HCT116 (cell line): ENCODE data around the gene IFT20. TPM values are rescaled to one million over a fixed set of nuclear protein-coding genes. Genes with fewer than 3 reads are reported as not detected.

Experiments
- ATAC-seq: fragments of 200-7000 bp; cut with Tn5 transposase; 2 replicates; pipeline ENCODE4 v1.9.1; 2020; ENCODE audit warnings: mild to moderate bottlenecking, moderate library complexity
- BruUV-seq: library from RNA; stranded (reverse); fragments of 400-500 nt; replicated peaks from 2 replicates; lab custom pipeline; 2021; lab: Mats Ljungman, UMichigan
- CTCF ChIA-PET: fragments of 300-600 bp; sonication (Branson Sonifier 250); formaldehyde crosslinking; loops from one replicate; lab custom pipeline; 2021; ENCODE audit warnings: antibody characterized with exemption; lab: Charles Lee
- POLR2A ChIA-PET: fragments of 300-600, 350-600 bp; sonication (Branson Sonifier 250); formaldehyde crosslinking; loops from one replicate; lab custom pipeline; 2021; ENCODE audit warnings: antibody characterized with exemption; lab: Charles Lee
- RAD21 ChIA-PET, 2 experiments: fragments of 300-600 bp; sonication (Branson Sonifier 250); formaldehyde crosslinking; loops; one replicate each; lab custom pipeline; 2023; ENCODE audit warnings: low total read pairs in 2 of 2; ENCODE audit not compliant: uncharacterized antibody in 2 of 2, unreplicated experiment in 2 of 2, low non-redundant PET in 1 of 2; lab: Charles Lee
- DNase-seq: peaks from one replicate; pipeline ENCODE4 v3.0.0-alpha.2; 2010; ENCODE audit warnings: low read depth, low spot score
- H2AFZ ChIP-seq: fragments of 200-600 bp; shearing (Covaris generic), sonication (generic); 2 replicates; pipeline ENCODE4 v1.6.1; 2017; ENCODE audit warnings: low read depth, mixed run types, mixed read lengths, antibody characterized with exemption, low read length; ENCODE audit not compliant: poor library complexity, severe bottlenecking
- H3K27ac ChIP-seq: 2 replicates; pipeline ENCODE4 v1.5.1; 2012; ENCODE audit warnings: low read depth, low read length
- H3K27me3 ChIP-seq: fragments of 200-600 bp; sonication (generic); 2 replicates; pipeline ENCODE4 v1.6.1; 2016; ENCODE audit warnings: mixed run types, low read length, mixed read lengths; ENCODE audit not compliant: insufficient read depth
- H3K36me3 ChIP-seq, 2 experiments: fragments of 200-500 bp in 1 of 2; fragments of 200-600 bp in 1 of 2; sonication (Bioruptor generic) in 1 of 2; sonication (generic) in 1 of 2; 2 replicates each; pipeline versions ENCODE4 v1.5.1 to v1.6.1; 2014 to 2016; ENCODE audit warnings: low read length in 2 of 2, inconsistent platforms in 1 of 2, mixed read lengths in 1 of 2, mixed run types in 1 of 2; ENCODE audit not compliant: insufficient read depth in 2 of 2, control insufficient read depth in 1 of 2
- H3K4me1 ChIP-seq, 2 experiments: fragments of 200-600 bp in 1 of 2; sonication (generic) in 1 of 2; 2 replicates each; pipeline versions ENCODE4 v1.5.1 to v1.6.1; 2012 to 2017; ENCODE audit warnings: low read length in 2 of 2, inconsistent platforms in 1 of 2, mild to moderate bottlenecking in 1 of 2, mixed read lengths in 1 of 2, mixed run types in 1 of 2, moderate library complexity in 1 of 2; ENCODE audit not compliant: insufficient read depth in 2 of 2, control insufficient read depth in 1 of 2
- H3K4me2 ChIP-seq: fragments of 200-600 bp; sonication (generic); 2 replicates; pipeline ENCODE4 v1.6.1; 2017; ENCODE audit warnings: mixed run types, low read length, mixed read lengths
- H3K4me3 ChIP-seq, 2 experiments: fragments of 200-600 bp in 1 of 2; sonication (generic) in 1 of 2; replicated peaks in 1 of 2; 2 replicates each; pipeline ENCODE4 v1.5.1; 2011 to 2016; ENCODE audit warnings: low read length in 2 of 2, control low read depth in 1 of 2, low read depth in 1 of 2, mild to moderate bottlenecking in 1 of 2, mixed read lengths in 1 of 2, mixed run types in 1 of 2
- H3K79me2 ChIP-seq: fragments of 200-600 bp; sonication (generic); 2 replicates; pipeline ENCODE4 v1.6.1; 2017; ENCODE audit warnings: mild to moderate bottlenecking, mixed run types, low read length, moderate library complexity, mixed read lengths; ENCODE audit not compliant: insufficient read depth
- H3K9ac ChIP-seq: fragments of 200-600 bp; sonication (generic); 2 replicates; pipeline ENCODE4 v1.6.1; 2016; ENCODE audit warnings: low read length, mixed read lengths
- H3K9me2 ChIP-seq: fragments of 200-600 bp; sonication (generic), shearing (Covaris generic); 2 replicates; pipeline ENCODE4 v1.6.1; 2017; ENCODE audit warnings: mixed run types, mild to moderate bottlenecking, moderate library complexity; ENCODE audit not compliant: insufficient read depth
- H3K9me3 ChIP-seq, 2 experiments: fragments of 200-500 bp in 1 of 2; fragments of 200-600 bp in 1 of 2; sonication (Bioruptor generic) in 1 of 2; sonication (generic) in 1 of 2; 2 replicates each; pipeline ENCODE4 v1.6.1; 2014 to 2017; ENCODE audit warnings: low read length in 2 of 2, mixed read lengths in 2 of 2, inconsistent platforms in 1 of 2, low read depth in 1 of 2, mild to moderate bottlenecking in 1 of 2, mixed run types in 1 of 2, moderate library complexity in 1 of 2; ENCODE audit not compliant: control insufficient read depth in 1 of 2, insufficient read depth in 1 of 2
- H4K20me1 ChIP-seq: fragments of 200-600 bp; sonication (generic), shearing (Covaris generic); 2 replicates; pipeline ENCODE4 v1.6.1; 2017; ENCODE audit warnings: mixed run types, mild to moderate bottlenecking, moderate library complexity; ENCODE audit not compliant: insufficient read depth
- CBX3 ChIP-seq: IDR thresholded peaks from 2 replicates; pipeline ENCODE4 v1.6.1; 2012; ENCODE audit warnings: low read depth
- CEBPB ChIP-seq: IDR thresholded peaks from 2 replicates; pipeline ENCODE4 v1.6.1; 2012; ENCODE audit warnings: low read depth
- POLR2AphosphoS5 ChIP-seq: IDR thresholded peaks from 2 replicates; pipeline ENCODE4 v1.6.1; 2011; ENCODE audit warnings: mild to moderate bottlenecking, low read depth, low read length, moderate library complexity
- SIN3A ChIP-seq: IDR thresholded peaks from 2 replicates; pipeline ENCODE4 v1.6.1; 2012; ENCODE audit warnings: low read depth
- SP1 ChIP-seq: IDR thresholded peaks from 2 replicates; pipeline ENCODE4 v1.6.1; 2012; ENCODE audit warnings: low read depth
- TCF7L2 ChIP-seq: IDR thresholded peaks from 2 replicates; pipeline ENCODE4 v1.7.0; 2011; ENCODE audit warnings: borderline replicate concordance, inconsistent platforms; ENCODE audit not compliant: insufficient read depth, insufficient read length; ENCODE audit errors: extremely low read depth
- YY1 ChIP-seq: IDR thresholded peaks from 2 replicates; pipeline ENCODE4 v1.6.1; 2011; ENCODE audit warnings: low read length, low read depth, moderate library complexity, mild to moderate bottlenecking; ENCODE audit not compliant: insufficient replicate concordance; ENCODE audit errors: extremely low read depth
- ZBTB33 ChIP-seq: IDR thresholded peaks from 2 replicates; pipeline ENCODE4 v1.6.1; 2011; ENCODE audit warnings: mild to moderate bottlenecking, low read length, moderate library complexity; ENCODE audit not compliant: insufficient replicate concordance; ENCODE audit errors: extremely low read depth
- ZNF274 ChIP-seq: fragments of 200-500 bp; sonication (Bioruptor generic); IDR thresholded peaks from 2 replicates; pipeline ENCODE4 v1.6.1; 2014; ENCODE audit warnings: mild to moderate bottlenecking, low read depth, low read length, inconsistent platforms
- intact Hi-C: fragments of 100-400 bp; cut with micrococcal nuclease; formaldehyde crosslinking; loops from 2 replicates; pipeline ENCODE4 v1.10.0; 2022
- total RNA-seq: library from RNA; stranded (reverse); gene quantifications from one replicate; pipeline ENCODE4 v1.2.1, GENCODE V29; 2021; ENCODE audit not compliant: unreplicated experiment
- TF ChIP-seq, protein P1 (sequence below): IDR thresholded peaks from 2 replicates; pipeline ENCODE4 v1.6.1; 2012

Gene IFT20
- total RNA-seq, 1 experiment from 2014 or later: 21.7 TPM

DNA sequence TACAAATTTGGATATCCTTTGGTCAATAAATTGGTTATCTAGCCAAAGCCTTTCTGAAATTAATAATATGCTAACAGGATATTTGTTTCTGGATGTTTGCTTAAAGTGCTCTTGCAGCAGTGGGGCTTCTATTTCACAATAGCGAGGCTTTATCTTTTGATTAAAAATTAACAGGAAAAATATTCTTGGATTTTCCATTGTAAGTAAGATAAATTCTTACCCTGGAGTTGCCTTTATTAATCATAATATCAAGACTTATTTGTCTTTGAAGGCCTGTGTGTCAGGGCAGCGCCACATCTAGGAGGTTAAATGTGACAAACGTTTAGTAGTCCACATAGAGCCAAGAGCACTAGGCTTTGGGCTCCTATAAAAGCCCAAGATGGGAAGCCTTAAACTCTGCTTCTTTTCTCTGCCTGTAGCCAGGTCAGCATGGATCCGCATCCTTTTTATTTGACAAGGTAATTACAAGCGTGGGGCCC, 11.0 kb downstream of the IFT20 start:
- H3K27me3 ChIP-seq: no peaks in the 10 kb centered on the region
- RAD21 ChIA-PET: no interaction called here
- H3K27ac ChIP-seq: no peak overlapping the region
- H2AFZ ChIP-seq: no peak overlapping the region
- no peak overlapping the region for H3K4me2 ChIP-seq
- intact Hi-C loops: no loop called here
- POLR2A ChIA-PET: interaction anchor here (1.9 kb wide), 1 partner anchor 11 kb away, joined by 6 read pairs; the partner anchor contains the start of genes IFT20 and TNFAIP1
- no peak overlapping the region for H3K9ac ChIP-seq
- peaks cover 12 to 32% of the 10 kb centered on the region in 2 experiments; a peak in 2 of 4 replicates for H3K36me3 ChIP-seq
- H3K79me2 ChIP-seq: peaks cover 72% of the 10 kb centered on the region
- H3K4me3 ChIP-seq: no peak overlapping the region
- no peaks in the 10 kb centered on the region for H4K20me1 ChIP-seq
- peaks cover 8 to 14% of the 10 kb centered on the region in 2 experiments; a peak in 2 of 4 replicates for H3K4me1 ChIP-seq
- no peaks in the 10 kb centered on the region for H3K9me2 ChIP-seq
- no peak for ATAC-seq
- TF ChIP-seq SP1 (no peak), ZBTB33 (no peak), SIN3A (no peak), CEBPB (no peak), TCF7L2 (no peak), CBX3 (no peak), ZNF274 (no peak), YY1 (no peak), POLR2AphosphoS5 (no peak)
- TF ChIP-seq, protein P1, sequence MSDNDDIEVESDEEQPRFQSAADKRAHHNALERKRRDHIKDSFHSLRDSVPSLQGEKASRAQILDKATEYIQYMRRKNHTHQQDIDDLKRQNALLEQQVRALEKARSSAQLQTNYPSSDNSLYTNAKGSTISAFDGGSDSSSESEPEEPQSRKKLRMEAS: no peak
- TF ChIP-seq, all 23 proteins: peak for 0
- CTCF ChIA-PET: no interaction called here
- no peaks in the 10 kb centered on the region for H3K9me3 ChIP-seq
- no TSS peak for BruUV-seq
- no peak for DNase-seq
